Hepatocyte (in vitro differentiated cells): ENCODE data around the gene LMO2. TPM values are rescaled to one million over a fixed set of nuclear protein-coding genes. Genes with fewer than 3 reads are reported as not detected.

Experiments
- DNase-seq: peaks from one replicate; pipeline ENCODE4 v3.0.0-alpha.2; 2016; ENCODE audit warnings: low spot score
- H2AFZ ChIP-seq: fragments of 200-600 bp; sonication (generic); 2 replicates; pipeline ENCODE4 v1.6.0; 2016; ENCODE audit warnings: antibody characterized with exemption, mild to moderate bottlenecking
- H3K27ac ChIP-seq: fragments of 200-600 bp; sonication (generic); 2 replicates; pipeline ENCODE4 v1.5.1; 2016; ENCODE audit warnings: mild to moderate bottlenecking
- H3K27me3 ChIP-seq: fragments of 200-600 bp; sonication (generic); 2 replicates; pipeline ENCODE4 v1.6.1; 2016
- H3K36me3 ChIP-seq: fragments of 200-600 bp; sonication (generic); replicated peaks from 2 replicates; pipeline ENCODE4 v1.5.1; 2016; ENCODE audit warnings: low read depth; ENCODE audit not compliant: insufficient read depth
- H3K4me1 ChIP-seq: fragments of 200-600 bp; sonication (generic); 2 replicates; pipeline ENCODE4 v1.5.1; 2016; ENCODE audit warnings: mild to moderate bottlenecking, moderate library complexity; ENCODE audit not compliant: insufficient read depth
- H3K4me2 ChIP-seq: fragments of 200-600 bp; sonication (generic); 2 replicates; pipeline ENCODE4 v1.6.0; 2016
- H3K4me3 ChIP-seq: fragments of 200-600 bp; sonication (generic); 2 replicates; pipeline ENCODE4 v1.5.1; 2016; ENCODE audit warnings: mild to moderate bottlenecking
- H3K79me2 ChIP-seq: fragments of 200-600 bp; sonication (generic); 2 replicates; pipeline ENCODE4 v1.6.0; 2017; ENCODE audit warnings: mild to moderate bottlenecking
- H3K9me2 ChIP-seq: fragments of 200-600 bp; sonication (generic); replicated peaks from 2 replicates; pipeline ENCODE4 v1.6.0; 2017; ENCODE audit warnings: mild to moderate bottlenecking; ENCODE audit not compliant: insufficient read depth
- H3K9me3 ChIP-seq: fragments of 200-600 bp; sonication (generic); 2 replicates; pipeline ENCODE4 v1.5.1; 2016; ENCODE audit warnings: low read depth, mild to moderate bottlenecking
- H4K20me1 ChIP-seq: fragments of 200-600 bp; sonication (generic); 2 replicates; pipeline ENCODE4 v1.6.0; 2016; ENCODE audit warnings: mild to moderate bottlenecking; ENCODE audit not compliant: insufficient read depth, poor library complexity, severe bottlenecking
- EZH2 ChIP-seq: fragments of 200-600 bp; sonication (generic); IDR thresholded peaks from 2 replicates; pipeline ENCODE4 v1.6.1; 2016; ENCODE audit warnings: antibody characterized with exemption, mild to moderate bottlenecking, borderline replicate concordance
- EZH2phosphoT487 ChIP-seq: fragments of 200-600 bp; sonication (generic); IDR thresholded peaks from one replicate; pipeline ENCODE4 v1.6.1; 2018; ENCODE audit warnings: antibody characterized with exemption, mild to moderate bottlenecking, low read depth, moderate library complexity; ENCODE audit not compliant: unreplicated experiment, severe bottlenecking
- WGBS: methylation state at CpG from one replicate; pipeline ENCODE4 v1.1.6; 2016; ENCODE audit warnings: low lambda C conversion rate; ENCODE audit errors: missing lambda C conversion rate; 5-methylcytosine and 5-hydroxymethylcytosine counted together
- polyA plus RNA-seq: library from polyadenylated mRNA; unstranded; fragments of >200 nt; fragmentation: Nextera tagmentation; extraction: Ambion mirVana; gene quantifications from 2 replicates; pipeline ENCODE4 v1.2.1, GENCODE V29; 2016
- total RNA-seq: library from RNA; depleted of rRNA; stranded (reverse); fragments of >200 nt; gene quantifications from 2 replicates; pipeline ENCODE4 v1.2.3, GENCODE V29; 2014
- TF ChIP-seq, protein P1 (sequence below): fragments of 200-600 bp; sonication (generic); IDR thresholded peaks from 2 replicates; pipeline ENCODE4 v1.5.1; 2016; ENCODE audit warnings: antibody characterized with exemption, mild to moderate bottlenecking; ENCODE audit not compliant: poor library complexity

The LMO2 gene
- total and polyA plus RNA-seq, 2 experiments from 2014 or later = 2.5 to 5.5 TPM

DNA sequence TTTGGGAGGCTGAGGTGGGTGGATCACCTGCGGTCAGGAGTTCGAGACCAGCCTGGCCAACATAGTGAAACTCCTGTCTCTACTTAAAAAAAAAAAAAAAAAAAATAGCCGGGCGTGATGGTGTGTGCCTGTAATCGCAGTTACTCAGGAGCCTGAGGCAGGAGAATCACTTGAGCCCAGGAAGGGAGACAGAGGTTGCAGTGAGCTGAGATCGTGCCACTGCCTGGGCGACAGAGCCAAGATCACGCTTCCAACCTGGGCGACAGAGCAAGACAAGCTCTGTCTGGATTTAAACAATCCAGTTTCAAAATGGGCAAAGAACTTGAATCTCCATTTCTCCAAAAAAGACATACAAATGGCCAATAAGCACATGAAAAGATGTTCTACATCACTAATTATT, 12.5 kb downstream of the LMO2 start:
- TF ChIP-seq EZH2 (no peak), EZH2phosphoT487 (no peak)
- TF ChIP-seq, protein P1, sequence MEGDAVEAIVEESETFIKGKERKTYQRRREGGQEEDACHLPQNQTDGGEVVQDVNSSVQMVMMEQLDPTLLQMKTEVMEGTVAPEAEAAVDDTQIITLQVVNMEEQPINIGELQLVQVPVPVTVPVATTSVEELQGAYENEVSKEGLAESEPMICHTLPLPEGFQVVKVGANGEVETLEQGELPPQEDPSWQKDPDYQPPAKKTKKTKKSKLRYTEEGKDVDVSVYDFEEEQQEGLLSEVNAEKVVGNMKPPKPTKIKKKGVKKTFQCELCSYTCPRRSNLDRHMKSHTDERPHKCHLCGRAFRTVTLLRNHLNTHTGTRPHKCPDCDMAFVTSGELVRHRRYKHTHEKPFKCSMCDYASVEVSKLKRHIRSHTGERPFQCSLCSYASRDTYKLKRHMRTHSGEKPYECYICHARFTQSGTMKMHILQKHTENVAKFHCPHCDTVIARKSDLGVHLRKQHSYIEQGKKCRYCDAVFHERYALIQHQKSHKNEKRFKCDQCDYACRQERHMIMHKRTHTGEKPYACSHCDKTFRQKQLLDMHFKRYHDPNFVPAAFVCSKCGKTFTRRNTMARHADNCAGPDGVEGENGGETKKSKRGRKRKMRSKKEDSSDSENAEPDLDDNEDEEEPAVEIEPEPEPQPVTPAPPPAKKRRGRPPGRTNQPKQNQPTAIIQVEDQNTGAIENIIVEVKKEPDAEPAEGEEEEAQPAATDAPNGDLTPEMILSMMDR = no peak
- Histone ChIP-seq H3K36me3 (no peaks in the 10 kb centered on the region), H3K27me3 (peaks cover 26% of the 10 kb centered on the region), H3K4me2 (no peak overlapping the region), H3K9me3 (no peaks in the 10 kb centered on the region), H3K9me2 (no peaks in the 10 kb centered on the region), H2AFZ (no peak overlapping the region), H3K4me1 (no peaks in the 10 kb centered on the region), H4K20me1 (no peaks in the 10 kb centered on the region), H3K27ac (no peak overlapping the region), H3K79me2 (no peaks in the 10 kb centered on the region), H3K4me3 (no peak overlapping the region)
- DNase-seq = no peak
- 93% methylated on average over 9 of the region's 9 CpGs for WGBS

DNA sequence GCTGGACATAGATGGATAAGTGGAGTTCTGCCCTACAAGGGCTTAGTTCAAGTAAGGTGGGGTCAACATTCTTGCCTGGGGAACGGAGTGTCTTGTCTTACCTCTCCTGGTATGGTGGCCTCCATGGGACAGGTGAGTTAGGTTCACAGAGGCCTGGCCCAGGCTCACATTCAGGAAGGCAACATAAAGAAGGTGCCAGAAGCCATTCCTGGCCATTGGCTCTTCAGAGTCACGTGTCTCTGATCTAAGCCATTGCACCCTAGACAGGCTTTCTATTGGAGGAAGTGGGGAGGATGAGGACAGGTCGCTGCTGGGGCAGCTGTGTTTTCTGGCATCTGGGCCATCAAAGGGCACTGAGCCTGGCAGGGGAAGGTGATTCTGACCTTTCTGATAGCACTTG, 14.8 kb downstream of the LMO2 start:
- no peak overlapping the region for H3K27ac ChIP-seq
- WGBS = 82% methylated on average over 3 of the region's 3 CpGs
- no peak overlapping the region for H3K4me3 ChIP-seq
- no peaks in the 10 kb centered on the region for H3K36me3 ChIP-seq
- DNase-seq = no peak
- H3K4me1 ChIP-seq = no peaks in the 10 kb centered on the region
- no peaks in the 10 kb centered on the region for H3K9me3 ChIP-seq
- no peaks in the 10 kb centered on the region for H4K20me1 ChIP-seq
- no peak overlapping the region for H2AFZ ChIP-seq
- H3K79me2 ChIP-seq = no peaks in the 10 kb centered on the region
- no peak overlapping the region for H3K4me2 ChIP-seq
- H3K9me2 ChIP-seq = no peaks in the 10 kb centered on the region
- peaks cover 47% of the 10 kb centered on the region for H3K27me3 ChIP-seq
- no peak for TF ChIP-seq EZH2phosphoT487

DNA sequence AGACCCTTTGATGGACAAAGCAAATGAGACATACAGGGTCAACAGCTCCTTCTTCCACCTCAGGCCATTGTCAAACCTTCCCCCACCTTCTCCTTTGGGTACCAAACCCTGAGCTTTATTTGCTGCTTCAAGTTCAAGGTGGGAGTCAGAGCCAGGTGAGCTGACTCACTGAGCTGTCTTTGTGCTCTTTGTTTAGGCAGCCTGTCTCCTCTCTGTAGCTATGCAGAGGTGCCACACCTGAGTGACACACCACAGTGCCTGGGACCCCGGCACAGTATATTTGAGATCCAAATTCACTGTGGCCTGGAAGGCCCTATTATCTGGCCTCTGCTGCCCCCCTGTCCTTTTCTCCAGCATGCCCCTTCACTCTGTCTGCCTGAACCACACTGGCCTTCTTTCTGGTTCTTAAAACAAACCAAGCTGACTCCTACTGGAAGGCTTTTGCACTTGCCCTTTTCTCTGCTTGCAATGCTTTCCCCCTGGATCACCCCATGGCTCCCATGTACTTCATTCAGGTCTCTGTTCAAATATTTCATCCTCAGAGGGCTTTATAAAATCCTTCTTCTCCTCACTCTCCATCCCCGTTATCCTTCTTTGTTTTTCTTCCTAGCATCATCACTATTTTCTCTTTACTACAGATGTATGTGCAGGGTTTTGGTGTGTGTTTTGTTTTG, 16.1 kb downstream of the LMO2 start:
- H3K9me3 ChIP-seq = no peaks in the 10 kb centered on the region
- DNase-seq = no peak

DNA sequence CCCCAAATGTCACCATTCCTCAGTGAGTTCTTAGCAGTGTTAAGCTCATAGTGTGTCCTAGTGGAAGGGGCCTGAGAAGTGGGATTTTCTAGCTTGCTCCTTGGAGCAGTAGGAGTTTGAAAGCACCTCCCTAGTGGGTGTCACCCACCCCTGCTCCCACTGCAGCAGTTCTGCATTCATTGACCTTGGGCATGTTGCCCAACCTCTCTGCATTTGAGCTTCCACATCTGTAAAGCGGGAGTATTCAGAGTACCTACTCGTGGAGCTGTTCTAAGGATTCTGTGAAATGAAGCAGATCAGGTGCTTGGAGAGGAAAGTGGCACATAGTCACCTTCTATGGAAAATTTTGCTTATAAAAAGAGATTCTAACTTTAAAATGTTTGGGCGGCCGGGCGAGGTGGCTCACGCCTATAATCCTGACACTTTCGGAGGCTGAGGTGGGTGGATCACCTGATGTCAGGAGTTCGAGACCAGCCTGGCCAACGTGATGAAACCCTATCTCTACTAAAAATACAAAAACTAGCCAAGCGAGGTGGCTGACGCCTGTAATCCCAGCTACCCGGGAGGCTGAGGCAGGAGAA, 16.9 kb downstream of the LMO2 start:
- no peak overlapping the region for H3K4me3 ChIP-seq
- WGBS = 94% methylated on average over 12 of the region's 12 CpGs
- no peaks in the 10 kb centered on the region for H3K79me2 ChIP-seq
- no peaks in the 10 kb centered on the region for H4K20me1 ChIP-seq
- H3K4me2 ChIP-seq = no peak overlapping the region
- H3K27ac ChIP-seq = no peak overlapping the region
- no peaks in the 10 kb centered on the region for H3K9me3 ChIP-seq
- peaks cover 9% of the 10 kb centered on the region for H3K4me1 ChIP-seq
- H3K27me3 ChIP-seq = peaks cover 67% of the 10 kb centered on the region
- TF ChIP-seq, protein P1 = no peak
- TF ChIP-seq EZH2phosphoT487 (no peak), EZH2 (no peak)
- no peaks in the 10 kb centered on the region for H3K9me2 ChIP-seq
- no peaks in the 10 kb centered on the region for H3K36me3 ChIP-seq
- no peak overlapping the region for H2AFZ ChIP-seq
- no peak for DNase-seq

More for the DNA sequence above, 16.1 kb downstream of the LMO2 start:
- no peak overlapping the region for H3K4me2 ChIP-seq
- no peaks in the 10 kb centered on the region for H3K79me2 ChIP-seq
- 85% methylated on average over 2 of the region's 2 CpGs for WGBS
- H3K27ac ChIP-seq = no peak overlapping the region
- TF ChIP-seq EZH2 (no peak), EZH2phosphoT487 (no peak)
- TF ChIP-seq, protein P1 = no peak
- H3K27me3 ChIP-seq = peaks cover 59% of the 10 kb centered on the region
- H3K4me1 ChIP-seq = peaks cover 2% of the 10 kb centered on the region
- no peaks in the 10 kb centered on the region for H3K36me3 ChIP-seq
- H4K20me1 ChIP-seq = no peaks in the 10 kb centered on the region
- no peaks in the 10 kb centered on the region for H3K9me2 ChIP-seq
- no peak overlapping the region for H2AFZ ChIP-seq
- no peak overlapping the region for H3K4me3 ChIP-seq
